Measurements from ENCODE around the gene NOS1AP.

The NOS1AP gene

DNA sequence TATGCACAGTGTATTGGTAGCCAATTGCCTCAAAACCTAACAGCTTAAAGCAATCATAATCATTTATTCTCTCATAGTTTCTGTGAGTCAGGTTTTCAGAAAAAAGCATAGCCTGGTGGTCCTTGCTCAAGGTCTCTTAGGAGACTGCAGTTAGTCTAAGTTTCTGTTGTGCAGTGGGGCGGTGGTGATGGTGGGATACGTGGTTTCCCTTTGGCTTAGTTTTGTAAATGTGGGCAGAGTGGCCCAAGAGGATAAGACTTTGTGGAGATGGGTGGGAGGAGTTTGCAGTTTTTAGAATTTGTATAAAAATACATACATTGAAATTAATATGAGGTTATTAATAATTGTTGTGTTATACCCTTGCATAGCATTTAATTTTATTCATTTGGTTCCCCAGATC is 68.6 kb downstream of the NOS1AP start:
- DNase-seq (ENCODE audit: low spot score), result no peak

DNA sequence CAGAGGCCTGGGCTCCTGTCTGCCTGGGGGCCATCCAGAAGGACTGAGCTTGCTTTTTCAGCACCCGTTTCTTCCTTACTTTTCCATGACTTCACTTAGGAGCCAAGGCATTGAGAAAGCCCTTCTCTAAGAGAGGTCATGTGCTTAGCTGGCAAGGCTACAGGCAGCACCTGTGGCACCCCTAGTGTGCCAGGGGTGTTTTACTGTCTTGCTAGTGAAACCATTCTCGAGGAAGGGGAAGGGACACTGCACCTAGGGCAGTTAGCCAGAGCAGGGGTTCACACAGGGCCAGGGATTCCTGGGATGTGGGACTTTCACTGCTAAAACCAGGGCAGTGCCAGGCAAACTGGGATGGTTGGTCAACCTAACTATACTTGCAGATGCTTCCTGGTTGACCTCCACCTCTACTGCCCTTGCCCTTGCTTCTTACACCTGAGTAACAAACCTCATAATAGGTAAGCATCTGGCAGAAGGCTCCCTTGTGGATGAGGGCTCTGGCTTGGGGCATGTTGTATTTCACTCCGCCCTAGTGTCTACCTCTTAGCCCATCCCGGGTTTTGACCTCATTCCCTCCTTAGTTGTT is 69.2 kb downstream of the NOS1AP start:
- DNase-seq (ENCODE audit: low spot score), result no peak

DNA sequence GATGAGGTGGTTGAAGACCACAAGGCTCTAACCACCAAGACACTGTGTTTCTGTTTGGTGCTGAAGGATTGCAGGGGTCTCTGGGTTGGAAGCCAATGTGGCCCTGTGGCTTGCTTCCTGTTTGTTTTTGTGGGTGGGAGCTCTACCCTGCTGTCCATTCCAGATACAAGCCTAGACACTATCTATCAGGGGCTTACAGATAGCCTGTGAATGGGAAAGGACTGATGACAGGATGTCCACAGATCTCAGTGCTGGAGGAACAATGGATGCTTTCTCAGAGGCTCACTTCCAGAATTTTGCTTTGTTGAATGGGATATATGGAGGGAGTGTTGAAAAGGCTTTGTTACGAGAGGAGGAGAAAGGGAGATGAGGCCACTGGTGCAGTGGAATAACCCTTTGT is 69.7 kb downstream of the NOS1AP start:
- DNase-seq (ENCODE audit: low spot score), result no peak

DNA sequence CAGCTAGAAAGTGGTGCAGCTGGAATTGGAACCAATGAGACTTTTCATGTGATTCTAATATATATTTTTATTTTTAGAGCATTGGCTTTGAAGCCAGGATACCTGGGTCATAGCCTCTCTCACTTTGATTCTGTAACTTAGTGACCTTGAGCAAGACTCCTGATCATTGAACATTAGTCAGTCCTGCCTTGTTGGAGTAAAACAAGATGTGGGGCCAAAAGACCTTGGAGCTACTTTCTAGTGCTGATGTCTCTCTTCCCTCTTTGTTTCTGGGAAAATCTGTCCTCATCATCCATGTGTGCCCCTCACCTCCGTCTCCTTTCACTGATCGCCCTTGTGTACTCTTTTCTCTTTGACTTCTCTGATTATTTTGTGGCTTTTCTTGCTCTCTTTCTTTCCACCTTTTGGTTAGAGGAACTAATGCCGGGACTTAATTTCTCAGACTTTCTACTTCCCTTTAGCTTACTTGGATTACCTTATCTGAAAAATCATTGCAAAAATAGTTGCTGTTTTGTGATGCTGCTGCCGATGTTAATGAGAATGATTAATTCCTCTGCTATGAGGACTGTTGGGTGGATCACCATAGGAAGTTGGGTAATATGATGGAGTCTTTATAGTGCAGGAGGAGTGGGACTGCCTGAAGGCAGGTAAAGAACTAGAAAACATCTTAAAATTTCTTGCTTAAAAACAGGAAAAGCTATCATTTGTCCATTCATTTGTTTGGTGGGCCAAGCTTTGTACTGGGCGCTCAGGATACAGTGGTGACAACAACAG is 72.0 kb downstream of the NOS1AP start:
- DNase-seq (ENCODE audit: low spot score), result peak; percentile 59

DNA sequence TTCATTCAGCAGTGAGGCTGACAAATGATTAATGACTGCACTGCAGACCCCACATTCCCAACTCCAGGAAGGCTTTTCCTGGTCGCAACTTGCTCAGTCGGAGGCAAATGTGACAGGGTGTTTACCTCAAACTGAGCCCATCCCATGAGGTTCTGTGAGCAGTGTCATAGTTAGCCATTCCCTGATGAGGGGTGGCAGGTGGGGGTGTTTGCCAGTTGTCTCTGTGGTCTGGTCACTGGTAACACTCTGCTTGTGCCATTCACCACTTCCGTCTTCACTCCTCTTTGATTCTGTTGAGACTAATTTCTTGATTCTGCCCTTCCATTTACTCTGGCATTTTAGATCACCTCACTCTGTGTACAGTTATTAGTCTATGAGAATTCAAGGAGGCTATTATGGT is 73.5 kb downstream of the NOS1AP start:
- no peak for DNase-seq (ENCODE audit: low spot score)

DNA sequence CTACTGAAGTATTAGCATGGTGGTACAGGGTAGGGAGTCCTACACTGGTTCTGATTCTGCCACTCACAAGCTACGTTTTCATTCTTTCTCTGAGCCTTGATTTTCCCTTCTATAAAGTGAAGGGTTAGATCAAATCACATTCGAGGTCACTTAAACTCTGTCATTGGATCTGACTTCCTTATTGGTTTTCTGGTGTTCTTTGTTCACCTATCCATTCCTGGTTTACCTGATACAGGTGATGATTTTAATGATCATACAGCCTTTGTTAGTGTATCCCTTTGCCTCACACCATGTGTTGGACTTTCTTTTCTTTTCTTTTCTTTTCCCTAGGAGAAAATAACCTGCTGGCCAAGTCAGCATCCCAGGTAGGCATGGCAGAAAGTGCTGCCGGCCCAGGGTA is 74.8 kb downstream of the NOS1AP start:
- DNase-seq (ENCODE audit: low spot score), result no peak

DNA sequence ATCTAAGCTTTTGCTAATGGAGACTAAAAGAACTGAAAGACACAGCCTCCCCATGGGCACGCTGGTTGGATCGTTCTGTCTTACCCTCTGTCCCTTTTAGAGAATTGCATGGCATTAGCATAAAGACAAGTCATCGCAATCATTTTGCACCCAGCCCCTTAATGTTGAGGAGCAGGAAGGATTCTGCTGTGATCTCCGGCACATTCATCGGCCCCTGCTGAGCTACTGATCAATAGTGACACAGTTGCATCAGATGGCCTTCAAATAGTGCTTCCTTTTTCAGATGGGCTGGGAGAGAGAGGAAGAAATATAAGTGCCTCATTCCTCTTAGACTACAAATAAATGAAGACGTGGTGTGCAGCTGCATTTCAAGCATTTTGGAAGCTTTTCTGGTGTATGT is 75.4 kb downstream of the NOS1AP start:
- DNase-seq (ENCODE audit: low spot score), result no peak

DNA sequence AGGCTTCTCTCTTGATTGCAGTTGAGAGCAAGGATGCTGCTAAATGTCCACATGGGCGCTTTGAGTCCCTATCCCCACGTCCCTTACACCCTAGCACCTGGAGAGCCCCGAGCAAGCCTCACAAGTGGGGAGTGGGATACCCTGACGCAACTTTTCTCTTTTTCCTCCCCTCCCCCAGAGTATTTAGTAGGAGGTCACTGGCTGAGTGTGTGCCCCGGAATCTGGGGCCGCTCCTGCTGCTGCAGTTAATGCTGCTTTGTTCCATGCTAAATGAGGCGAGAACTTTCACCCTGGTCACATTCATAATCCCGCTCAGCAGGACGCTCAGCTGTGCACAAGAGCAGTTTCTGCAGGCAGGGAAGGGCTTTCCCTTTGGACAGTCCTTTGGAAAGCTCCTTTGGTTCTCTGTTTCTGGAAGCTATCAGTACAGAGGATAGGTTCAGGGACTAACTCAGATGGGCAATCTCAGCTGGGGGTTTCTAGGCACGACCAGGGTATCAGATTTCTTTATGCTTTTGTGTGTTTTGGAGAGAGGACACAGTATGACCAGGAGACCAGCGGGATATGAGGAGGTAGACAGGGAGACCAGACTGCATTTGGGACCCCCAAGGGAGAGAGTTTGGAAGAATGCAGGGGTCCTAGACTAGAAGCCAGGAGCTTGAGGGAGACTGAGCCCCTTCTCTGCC is 75.9 kb downstream of the NOS1AP start:
- DNase-seq (ENCODE audit: low spot score), result no peak

DNA sequence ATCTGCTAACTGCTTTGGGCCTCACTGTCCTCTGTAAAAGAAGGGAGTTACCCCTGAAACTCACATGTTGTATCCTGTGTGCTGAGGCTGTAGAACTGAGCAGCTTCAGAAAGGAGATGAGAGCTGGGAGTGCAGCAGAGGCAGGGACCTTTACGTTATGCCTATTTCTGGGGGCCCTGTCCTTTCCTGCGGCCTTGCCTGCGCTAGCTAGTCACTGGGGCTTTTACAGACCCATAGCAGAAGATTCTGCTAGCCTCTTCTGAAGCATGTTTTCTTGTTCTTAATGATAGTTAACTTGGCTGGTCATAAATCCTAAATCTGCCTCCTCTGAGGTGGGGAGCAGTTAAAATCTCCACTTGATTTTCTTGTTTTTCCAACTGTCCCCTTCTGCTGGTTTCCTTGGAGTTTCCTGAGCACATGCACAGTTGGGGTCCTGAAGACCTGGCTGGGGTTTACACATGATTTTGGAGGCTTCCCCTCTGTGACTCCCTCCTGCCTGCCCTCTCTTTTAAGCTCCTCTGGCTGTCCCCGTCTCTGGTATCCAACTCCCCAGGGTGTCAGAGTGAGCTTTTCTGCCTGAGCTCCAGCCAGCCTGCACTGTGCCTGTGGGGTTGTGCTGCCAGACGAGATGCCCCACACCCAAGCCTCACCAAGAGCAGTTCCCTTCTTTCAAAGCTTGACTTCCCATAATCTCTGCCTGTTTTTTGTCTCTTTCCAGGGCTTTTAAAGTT is 76.6 kb downstream of the NOS1AP start:
- DNase-seq (ENCODE audit: low spot score), result no peak

DNA sequence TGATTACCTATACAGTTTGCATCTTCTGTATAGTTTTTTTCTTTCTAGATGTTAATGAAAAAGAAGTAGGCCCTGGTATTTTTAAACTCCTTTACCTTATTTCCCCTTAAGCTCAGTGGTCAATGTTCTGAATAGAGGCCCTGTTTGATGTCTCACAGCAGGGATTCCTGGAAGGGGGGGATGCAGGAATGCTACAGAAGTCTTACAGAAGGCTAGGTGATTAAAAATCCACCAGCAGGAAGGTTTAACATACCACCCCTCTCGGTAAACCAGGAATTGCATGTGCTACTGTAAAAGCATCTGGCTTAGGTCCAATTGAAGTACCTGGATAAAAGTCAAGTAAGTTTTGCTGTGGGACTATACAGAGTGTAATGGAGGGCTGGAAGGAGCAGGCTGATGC is 78.3 kb downstream of the NOS1AP start:
- DNase-seq (ENCODE audit: low spot score), result no peak

DNA sequence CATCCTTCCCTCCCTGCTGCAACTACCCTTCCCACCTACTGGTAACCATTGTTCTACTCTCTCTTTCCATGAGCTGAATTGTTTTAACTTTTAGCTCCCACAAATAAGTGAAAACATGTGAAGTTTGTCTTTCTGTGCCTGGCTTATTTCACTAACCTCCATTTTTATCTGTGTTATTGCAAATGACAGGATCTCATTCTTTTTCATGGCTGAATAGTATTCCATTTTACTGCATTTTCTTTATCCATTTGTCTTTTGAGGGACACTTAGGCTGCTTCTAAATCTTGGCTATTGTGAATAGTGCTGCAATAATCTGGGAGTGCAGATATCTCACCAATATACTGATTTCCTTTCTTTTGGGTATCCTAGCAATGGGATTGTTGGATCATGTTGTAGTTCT is 80.6 kb downstream of the NOS1AP start:
- DNase-seq (ENCODE audit: low spot score), result no peak

DNA sequence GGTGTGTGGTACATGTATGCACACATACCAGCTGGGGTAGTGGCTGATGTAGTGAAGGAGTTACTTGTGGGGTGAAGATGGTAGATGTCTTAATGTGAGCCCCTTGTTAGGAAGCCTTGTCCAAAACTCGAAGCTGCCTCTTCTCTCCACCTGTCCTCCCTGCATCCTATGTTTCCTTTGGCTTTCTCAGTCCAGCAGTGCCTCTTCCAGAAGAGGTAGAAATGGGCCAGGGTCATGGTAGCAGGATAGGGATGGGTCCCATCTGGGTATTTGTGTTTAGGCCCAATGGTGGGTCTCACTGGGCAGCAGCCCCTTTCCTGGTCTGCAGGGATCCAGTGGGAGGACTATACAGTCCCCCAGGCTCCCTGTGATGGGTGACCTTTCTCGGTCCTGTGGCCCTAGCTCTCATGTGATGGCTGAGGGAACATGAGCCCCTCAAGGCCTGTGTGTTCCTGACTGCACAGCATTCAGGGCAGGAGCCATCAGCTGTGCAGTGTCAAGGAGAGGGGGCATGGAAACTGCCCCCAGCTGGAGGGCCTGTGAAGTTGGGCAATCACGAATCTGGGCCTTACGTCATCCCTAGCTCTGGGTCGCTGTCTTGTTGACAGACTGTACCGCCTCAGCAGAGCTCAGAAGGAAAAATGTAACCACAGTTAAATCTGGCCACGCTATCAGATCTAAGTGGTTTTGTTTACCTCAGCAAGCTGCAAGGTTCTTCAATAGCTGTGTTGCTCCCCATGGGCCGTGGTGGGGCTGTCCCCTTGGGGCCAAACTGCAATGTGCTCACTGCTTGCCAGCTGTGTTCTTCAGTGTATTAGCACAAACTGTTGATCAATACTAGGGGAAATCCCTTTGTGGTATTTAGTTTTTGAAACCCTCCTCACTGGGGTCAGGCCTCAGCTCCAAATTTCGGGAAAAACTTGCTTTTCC is 82.7 kb downstream of the NOS1AP start:
- no peak for DNase-seq (ENCODE audit: low spot score)

DNA sequence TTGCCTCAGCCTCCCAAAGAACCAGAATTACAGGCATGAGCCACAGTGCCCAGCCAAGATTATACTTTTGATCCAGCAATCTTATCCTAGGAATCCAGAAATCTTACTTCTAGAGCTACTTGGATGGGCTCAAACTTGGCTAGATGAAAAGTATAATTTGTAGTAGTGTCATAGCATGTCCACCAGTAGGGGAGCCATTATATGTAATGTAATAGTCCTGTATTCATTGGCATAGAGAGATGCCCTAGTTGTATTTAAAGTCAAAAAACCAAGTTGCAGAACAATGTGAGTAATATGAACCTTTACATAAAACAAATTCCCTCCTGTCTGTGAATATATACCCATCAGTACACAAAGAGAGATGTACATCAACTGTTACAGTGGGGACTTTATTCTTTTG is 83.9 kb downstream of the NOS1AP start:
- no peak for DNase-seq (ENCODE audit: low spot score)

DNA sequence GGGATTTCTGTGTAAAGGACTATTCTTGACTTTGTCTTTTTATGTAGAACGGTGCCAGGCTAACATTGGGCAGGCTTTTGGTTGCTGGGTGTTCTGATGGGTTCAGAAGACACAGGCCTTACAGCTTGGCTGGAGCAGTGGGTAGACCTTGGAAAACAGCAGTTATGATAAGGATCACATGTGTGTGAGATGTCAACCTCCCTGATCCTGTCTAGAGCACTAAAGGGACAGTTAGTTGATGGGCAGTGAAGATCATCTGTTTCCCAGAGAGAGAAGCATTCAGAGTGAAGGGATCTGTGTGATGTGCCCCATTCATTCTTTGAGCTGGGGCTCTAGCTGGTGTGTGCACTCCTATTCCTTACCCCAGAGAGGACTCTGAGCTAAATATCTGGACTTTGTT is 88.0 kb downstream of the NOS1AP start:
- no peak for DNase-seq (ENCODE audit: low spot score)

DNA sequence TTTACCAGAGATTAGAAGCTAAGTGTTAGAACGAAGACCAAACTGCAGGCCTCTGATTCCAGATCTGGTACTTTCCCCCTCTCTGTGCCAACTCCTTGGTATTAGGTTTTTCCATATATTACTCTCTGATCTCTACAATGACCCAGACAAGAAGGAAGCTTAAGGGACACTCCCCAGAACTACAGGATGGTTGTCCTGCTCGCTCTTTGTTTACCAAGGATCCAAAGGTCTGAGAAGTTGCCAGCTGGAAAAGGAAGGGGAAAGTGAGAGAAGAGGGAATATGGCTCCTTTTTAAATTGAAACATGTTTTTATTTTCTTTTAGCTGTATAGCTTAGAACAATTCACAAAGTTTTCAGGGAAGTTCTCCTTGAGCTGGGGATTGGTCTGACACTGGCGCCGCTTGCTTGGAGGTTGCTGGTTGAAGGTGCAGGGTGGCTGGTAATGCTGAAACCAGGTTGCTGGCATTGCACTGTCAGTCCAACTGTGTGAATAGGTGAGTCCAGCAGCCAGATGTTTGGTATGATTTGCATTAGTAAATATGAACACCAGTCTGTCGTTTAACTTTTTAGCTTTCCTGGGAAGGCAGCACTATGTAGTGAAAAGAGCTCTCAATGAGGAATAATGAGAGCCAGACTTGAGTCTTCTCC is 89.3 kb downstream of the NOS1AP start:
- no peak for DNase-seq (ENCODE audit: low spot score)

DNA sequence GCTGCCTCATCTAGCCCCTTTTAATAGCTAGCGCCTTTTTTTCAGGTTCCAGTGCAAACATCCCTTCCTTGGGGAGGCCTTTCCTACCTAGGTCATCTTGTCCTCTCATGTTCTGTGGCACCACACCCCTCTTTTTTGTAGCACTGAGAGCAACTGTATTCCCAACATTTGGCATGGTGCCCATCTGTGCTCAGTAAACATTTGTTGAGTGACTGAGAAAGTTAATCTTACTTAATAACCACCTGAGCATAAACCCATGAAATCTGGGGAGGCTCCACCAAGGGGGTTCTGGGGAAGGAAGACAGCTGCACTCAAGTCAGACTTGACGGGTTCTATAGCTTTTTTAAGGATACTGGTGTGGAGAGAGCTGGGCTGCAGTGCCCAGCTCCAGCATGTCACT is 90.0 kb downstream of the NOS1AP start:
- no peak for DNase-seq (ENCODE audit: low spot score)

DNA sequence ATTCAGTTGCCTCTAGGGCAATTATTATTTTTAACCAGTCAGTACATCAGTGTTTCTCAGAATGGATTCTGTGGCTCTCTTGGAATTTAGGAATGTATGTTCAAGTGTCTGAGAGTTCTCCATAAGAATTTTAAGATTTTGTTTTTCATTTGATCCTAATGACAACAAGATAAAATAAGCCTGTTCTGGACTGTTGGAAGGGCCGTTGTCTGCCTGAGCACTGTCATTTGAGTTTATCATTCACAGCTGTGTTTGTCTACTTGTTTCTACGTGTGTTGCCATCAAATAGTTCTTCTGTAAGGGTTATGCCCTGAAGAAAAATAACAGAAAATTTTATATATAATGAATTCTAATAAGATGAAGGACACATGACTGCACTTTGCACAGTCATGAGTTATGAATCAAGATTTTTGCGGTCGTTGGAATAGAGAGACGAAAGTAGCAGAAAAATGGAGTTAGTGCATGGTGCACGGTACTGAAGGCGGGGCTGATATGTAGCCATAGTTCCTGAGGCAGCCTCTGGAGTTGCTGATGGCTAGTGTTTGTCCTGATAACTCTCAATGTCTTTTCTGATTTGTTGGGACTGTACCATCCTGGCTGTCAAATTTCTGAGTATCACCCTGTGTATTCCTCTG is 92.5 kb downstream of the NOS1AP start:
- no peak for DNase-seq (ENCODE audit: low spot score)

DNA sequence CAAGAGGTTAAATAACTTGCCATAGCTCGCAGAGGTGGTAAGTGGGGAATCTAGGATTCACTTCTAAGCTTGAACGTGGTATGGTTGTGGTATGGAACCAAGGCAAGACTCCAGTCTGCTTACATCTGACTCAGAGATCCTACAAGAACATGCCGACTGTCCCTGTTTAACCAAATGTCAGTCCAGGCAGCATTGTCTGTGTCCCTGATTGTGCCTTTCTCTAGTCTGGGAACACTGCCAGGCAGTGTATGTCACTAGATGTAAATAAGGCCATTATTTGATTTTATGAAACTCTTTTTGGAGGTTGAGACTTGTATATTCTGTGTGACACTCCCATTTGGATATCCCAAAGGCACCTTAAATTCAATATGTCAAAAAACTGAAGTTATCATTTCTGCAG is 96.0 kb downstream of the NOS1AP start:
- no peak for DNase-seq (ENCODE audit: low spot score)

DNA sequence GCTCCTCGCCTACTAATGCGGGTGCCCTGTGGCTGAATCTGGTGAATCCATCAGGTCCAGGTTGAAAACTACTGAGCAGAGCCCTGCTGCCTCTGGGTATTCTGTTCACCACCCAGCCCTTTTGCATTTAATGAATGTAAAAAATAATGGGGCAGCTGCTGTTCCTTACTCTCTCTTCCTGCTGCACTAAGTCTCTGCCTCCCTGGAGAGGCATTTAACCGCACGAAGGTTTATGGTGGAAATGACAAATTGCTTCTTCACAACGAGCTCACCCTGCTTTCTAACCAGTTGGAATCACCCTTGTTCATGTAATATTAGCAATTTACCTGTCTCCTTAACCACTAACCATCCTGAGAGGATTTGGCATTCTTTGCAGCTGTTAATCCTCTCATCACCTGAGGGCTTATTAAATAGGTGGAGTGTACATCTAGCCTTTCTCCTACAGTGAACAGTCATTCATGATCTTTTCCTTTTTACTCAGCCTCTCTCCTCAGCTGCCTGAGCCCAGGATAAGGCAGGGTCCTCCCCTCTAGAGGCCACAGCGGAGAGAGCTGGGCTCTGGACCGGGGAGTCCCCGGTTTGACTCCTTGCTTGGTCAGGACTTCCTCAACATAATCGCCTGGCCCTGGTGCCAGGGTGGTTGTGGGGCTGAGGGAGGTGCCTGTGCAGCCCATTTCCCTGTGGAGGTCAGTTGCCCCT is 97.6 kb downstream of the NOS1AP start:
- DNase-seq (ENCODE audit: low spot score), result no peak

DNA sequence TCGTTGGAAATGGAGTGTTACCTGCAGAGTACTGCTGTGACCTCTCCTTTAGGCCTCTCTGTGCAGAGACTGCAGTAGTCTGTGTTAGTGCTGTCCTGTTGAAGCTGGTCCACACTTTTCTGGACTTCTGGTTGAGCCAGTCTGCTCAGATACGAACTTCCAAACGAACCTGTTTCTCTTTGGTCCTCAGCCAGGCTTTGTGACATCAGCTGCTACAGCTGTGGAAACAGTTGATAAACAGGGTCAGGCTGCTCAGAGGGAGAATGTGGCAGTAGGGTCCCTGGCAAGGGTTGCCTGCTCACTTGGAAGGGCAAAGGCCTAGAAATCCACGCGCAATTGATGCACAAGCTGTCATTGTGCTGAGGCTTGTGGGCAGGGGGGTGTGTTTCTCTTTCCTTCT is 98.8 kb downstream of the NOS1AP start:
- DNase-seq (ENCODE audit: low spot score), result no peak
